Breast epithelium (tissue), 3 donors: ENCODE measurements around the gene ARID1B.

Source experiments
- CTCF ChIP-seq, 3 donors: fragments of 450-650 bp; IDR thresholded peaks; one replicate each; pipeline ENCODE4 v1.5.1; 2016 to 2017; ENCODE audit warnings: antibody characterized with exemption in 3 of 3, mild to moderate bottlenecking in 3 of 3, moderate library complexity in 3 of 3
- POLR2A ChIP-seq: fragments of 450-650 bp; IDR thresholded peaks from one replicate; pipeline ENCODE4 v1.6.1; 2016; ENCODE audit warnings: antibody characterized with exemption, mild to moderate bottlenecking, moderate library complexity

- TF ChIP-seq CTCF (IDR thresholded peaks at IDR 0.05): no peak
- no peak for TF ChIP-seq POLR2A
These were observed 161.0 kb downstream of the ARID1B start for GRCh38 chr6:156938143-156938542.
